Mesothelial cell of epicardium (in vitro differentiated cells): Measurements from ENCODE around the gene PCSK5. TPM values are rescaled to one million over a fixed set of nuclear protein-coding genes. Genes with fewer than 3 reads are reported as not detected.
"Not testable (repeated sequence)": the region's sequence is repeated elsewhere in the genome, so short reads cannot be mapped to it uniquely, and the experiment has no call there.

ENCODE experiments used
- DNase-seq, 2 experiments: peaks; one replicate each; pipeline ENCODE4 v3.0.0; 2021; ENCODE audit warnings: low spot score in 2 of 2; ENCODE audit not compliant: unreplicated experiment in 2 of 2
- H3K27ac Mint-ChIP-seq: 2 replicates; pipeline ENCODE4 v1.8.0; 2021; ENCODE audit warnings: mixed read lengths
- H3K27me3 Mint-ChIP-seq: 2 replicates; pipeline ENCODE4 v1.8.0; 2021; ENCODE audit warnings: low read depth, mixed read lengths
- H3K36me3 Mint-ChIP-seq: 2 replicates; pipeline ENCODE4 v1.8.0; 2021; ENCODE audit warnings: mixed read lengths
- H3K4me1 Mint-ChIP-seq: 2 replicates; pipeline ENCODE4 v1.8.0; 2021; ENCODE audit warnings: mixed read lengths
- H3K4me3 Mint-ChIP-seq: 2 replicates; pipeline ENCODE4 v1.8.0; 2021; ENCODE audit warnings: mild to moderate bottlenecking, moderate library complexity, mixed read lengths
- H3K9me3 Mint-ChIP-seq: 2 replicates; pipeline ENCODE4 v1.8.0; 2021; ENCODE audit warnings: mixed read lengths
- CTCF ChIP-seq: fragments of 200-600 bp; sonication (generic); IDR thresholded peaks from one replicate; pipeline ENCODE4 v1.5.0; 2021; ENCODE audit warnings: antibody characterized with exemption; ENCODE audit not compliant: unreplicated experiment
- total RNA-seq: library from RNA; stranded (reverse); gene quantifications from 3 replicates; pipeline ENCODE4 v1.2.1, GENCODE V29; 2021

Gene PCSK5
- total RNA-seq, 1 donor from 2014 or later, result 15.7 TPM

GRCh38 chr9:75962662-75963036, 72.2 kb downstream of the PCSK5 start:
- no peaks in the 10 kb centered on the region for H3K9me3 Mint-ChIP-seq
- H3K27ac Mint-ChIP-seq, result no peak overlapping the region
- no peak for TF ChIP-seq CTCF
- no peak for DNase-seq
- H3K27me3 Mint-ChIP-seq, result no peaks in the 10 kb centered on the region
- H3K4me3 Mint-ChIP-seq, result no peak overlapping the region
- peaks cover 14% of the 10 kb centered on the region for H3K4me1 Mint-ChIP-seq
- H3K36me3 Mint-ChIP-seq, result no peaks in the 10 kb centered on the region

- not testable (repeated sequence) for H3K9me3 Mint-ChIP-seq, H3K27me3 Mint-ChIP-seq, DNase-seq, H3K27ac Mint-ChIP-seq, H3K4me3 Mint-ChIP-seq, H3K36me3 Mint-ChIP-seq
- H3K4me1 Mint-ChIP-seq, result peaks cover 12% of the 10 kb centered on the region
Observed at GRCh38 chr9:75963321-75963720, 72.8 kb downstream of the PCSK5 start.

GRCh38 chr9:75964427-75964826, 74.0 kb downstream of the PCSK5 start:
- TF ChIP-seq CTCF, result no peak
- Mint-ChIP-seq H3K36me3 (no peaks in the 10 kb centered on the region), H3K4me3 (no peak overlapping the region), H3K27ac (no peak overlapping the region), H3K27me3 (no peaks in the 10 kb centered on the region), H3K9me3 (peaks cover 3% of the 10 kb centered on the region), H3K4me1 (peaks cover 9% of the 10 kb centered on the region)
- no peak for DNase-seq

GRCh38 chr9:75965231-75965630, 74.8 kb downstream of the PCSK5 start:
- TF ChIP-seq CTCF, result no peak
- H3K27ac Mint-ChIP-seq, result no peak overlapping the region
- H3K4me1 Mint-ChIP-seq, result peaks cover 3% of the 10 kb centered on the region
- peaks cover 3% of the 10 kb centered on the region for H3K9me3 Mint-ChIP-seq
- no peak overlapping the region for H3K4me3 Mint-ChIP-seq
- no peaks in the 10 kb centered on the region for H3K36me3 Mint-ChIP-seq
- DNase-seq, result no peak
- no peaks in the 10 kb centered on the region for H3K27me3 Mint-ChIP-seq

- Mint-ChIP-seq H3K4me3 (no peak overlapping the region), H3K27ac (no peak overlapping the region), H3K36me3 (peaks cover 11% of the 10 kb centered on the region), H3K9me3 (peaks cover 20% of the 10 kb centered on the region), H3K4me1 (no peaks in the 10 kb centered on the region), H3K27me3 (no peaks in the 10 kb centered on the region)
- no peak for DNase-seq
- TF ChIP-seq CTCF, result no peak
Observed at GRCh38 chr9:75967556-75967955, 77.1 kb downstream of the PCSK5 start.

- H3K9me3 Mint-ChIP-seq, result peaks cover 21% of the 10 kb centered on the region
- H3K36me3 Mint-ChIP-seq, result peaks cover 13% of the 10 kb centered on the region
- TF ChIP-seq CTCF, result no peak
- DNase-seq, result no peak
- no peak overlapping the region for H3K4me3 Mint-ChIP-seq
- no peak overlapping the region for H3K27ac Mint-ChIP-seq
- H3K4me1 Mint-ChIP-seq, result peaks cover 18% of the 10 kb centered on the region
- no peaks in the 10 kb centered on the region for H3K27me3 Mint-ChIP-seq
Observed at GRCh38 chr9:75974016-75974766, 83.7 kb downstream of the PCSK5 start.
